ENCODE data around the gene AJM1.

The AJM1 gene

DNA sequence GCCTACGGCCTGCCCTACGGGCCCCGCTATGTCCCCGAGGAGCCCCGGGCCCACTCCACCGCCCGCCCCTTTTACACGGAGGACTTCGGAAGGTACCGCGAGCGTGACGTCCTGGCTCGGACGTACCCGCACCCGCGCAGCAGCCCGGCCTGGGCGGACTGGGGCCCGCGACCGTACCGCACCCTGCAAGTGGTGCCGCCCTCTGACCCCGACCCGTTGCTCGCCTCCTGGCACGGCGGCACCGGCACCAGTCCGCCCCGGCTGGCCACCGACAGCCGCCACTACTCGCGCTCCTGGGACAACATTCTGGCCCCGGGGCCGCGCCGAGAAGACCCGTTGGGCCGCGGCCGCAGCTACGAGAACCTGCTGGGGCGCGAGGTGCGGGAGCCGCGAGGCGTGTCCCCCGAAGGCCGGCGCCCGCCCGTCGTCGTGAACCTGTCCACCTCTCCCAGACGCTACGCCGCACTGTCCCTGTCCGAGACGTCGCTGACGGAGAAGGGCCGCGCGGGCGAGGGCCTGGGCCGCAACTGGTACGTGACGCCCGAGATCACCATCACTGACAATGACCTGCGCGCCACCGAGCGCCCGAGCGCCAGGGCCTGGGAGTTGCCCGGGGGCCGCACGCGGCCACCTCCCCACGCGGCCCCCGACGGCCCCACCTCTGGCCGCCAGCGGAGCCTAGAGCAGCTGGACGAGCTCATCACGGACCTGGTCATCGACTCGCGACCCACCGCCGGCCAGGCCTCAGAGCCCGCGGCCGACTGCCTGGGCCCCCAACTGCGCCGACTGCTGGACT is 3.4 kb downstream of the AJM1 start:
- DNase-seq, result no peak

DNA sequence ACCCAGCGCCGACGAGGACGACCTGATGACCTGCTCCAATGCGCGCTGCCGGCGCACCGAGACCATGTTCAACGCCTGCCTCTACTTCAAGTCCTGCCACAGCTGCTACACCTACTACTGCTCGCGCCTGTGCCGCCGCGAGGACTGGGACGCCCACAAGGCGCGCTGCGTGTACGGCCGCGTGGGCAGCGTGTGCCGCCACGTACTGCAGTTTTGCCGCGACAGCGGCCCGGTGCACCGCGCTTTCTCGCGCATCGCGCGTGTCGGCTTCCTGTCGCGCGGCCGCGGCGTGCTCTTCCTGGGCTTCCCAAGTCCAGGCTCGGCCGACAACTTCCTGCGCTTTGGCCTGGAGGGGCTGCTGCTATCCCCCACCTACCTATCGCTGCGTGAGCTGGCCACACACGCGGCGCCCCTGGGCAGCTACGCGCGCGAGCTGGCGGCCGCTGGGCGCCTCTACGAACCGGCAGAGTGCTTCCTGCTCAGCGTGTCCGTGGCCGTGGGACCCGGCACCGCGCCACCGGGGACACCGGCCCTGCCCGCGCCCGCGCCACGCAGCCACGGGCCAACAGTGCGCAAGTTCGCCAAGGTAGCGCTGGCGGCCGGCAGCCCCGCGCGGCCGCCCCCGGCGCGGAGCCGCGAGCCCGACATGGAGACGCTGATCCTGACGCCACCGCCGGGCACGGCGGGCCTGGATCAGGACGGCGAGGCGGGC is 4.3 kb downstream of the AJM1 start:
- no peak for DNase-seq

DNA sequence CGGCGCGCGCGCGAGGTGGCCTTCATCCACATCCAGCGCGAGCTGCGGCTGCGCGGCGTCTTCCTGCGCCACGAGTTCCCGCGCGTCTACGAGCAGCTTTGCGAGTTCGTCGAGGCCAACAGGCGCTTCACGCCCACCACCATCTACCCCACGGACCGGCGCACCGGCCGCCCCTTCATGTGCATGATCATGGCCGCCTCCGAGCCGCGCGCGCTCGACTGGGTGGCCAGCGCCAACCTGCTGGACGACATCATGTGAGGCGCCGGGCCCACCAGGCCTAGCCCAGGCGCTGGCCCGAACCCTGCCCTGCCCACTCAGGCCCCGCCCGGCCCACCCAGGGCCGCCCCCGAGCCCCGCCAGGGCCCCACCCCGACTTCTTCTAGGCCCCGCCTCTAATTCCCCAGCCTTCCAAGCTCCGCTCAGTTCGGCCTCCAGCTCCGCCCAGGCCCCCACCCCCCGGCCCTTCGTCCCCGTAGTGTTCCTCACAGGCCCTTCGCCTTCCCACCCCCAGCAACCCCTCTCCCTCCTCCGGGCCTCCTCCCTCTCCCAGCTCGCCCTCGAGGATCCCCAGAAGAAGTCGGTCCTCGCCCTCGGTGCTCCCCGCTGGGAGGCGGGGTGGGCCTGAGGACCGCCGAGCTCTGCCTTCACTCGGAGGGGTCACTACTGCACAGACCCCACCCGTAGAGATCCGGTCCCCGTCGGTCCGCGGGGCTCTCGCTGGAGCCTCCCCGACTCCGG is 5.0 kb downstream of the AJM1 start:
- DNase-seq, result no peak

DNA sequence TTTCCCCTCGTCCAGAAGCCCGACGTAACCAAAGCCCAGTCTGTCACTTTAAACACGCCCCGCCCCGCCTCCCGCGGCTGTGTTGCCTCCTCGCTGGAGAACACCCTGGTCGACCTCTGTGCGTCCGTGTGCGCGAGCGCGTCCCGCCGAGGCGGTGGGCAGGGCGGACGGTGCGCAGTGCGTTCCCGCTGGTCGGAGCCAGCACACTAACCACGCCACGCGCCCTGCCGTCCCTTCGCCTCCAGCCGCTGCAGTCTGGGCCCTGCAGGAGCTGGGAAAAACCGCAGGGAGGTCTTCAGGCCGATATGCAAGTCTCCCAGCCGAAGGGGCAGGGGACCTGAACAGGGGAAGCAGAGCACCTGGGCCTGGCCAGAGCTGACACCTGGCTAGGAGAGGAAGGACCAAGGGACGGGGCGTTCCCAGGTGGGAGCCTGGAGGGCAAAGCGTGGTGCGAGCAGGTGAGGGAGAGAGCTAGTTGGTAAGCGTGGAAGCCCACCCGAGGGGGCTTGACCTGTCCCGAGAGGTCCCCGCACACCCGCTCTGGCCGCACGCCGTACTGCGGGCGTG is 5.6 kb downstream of the AJM1 start:
- peak; percentile 77 for DNase-seq

DNA sequence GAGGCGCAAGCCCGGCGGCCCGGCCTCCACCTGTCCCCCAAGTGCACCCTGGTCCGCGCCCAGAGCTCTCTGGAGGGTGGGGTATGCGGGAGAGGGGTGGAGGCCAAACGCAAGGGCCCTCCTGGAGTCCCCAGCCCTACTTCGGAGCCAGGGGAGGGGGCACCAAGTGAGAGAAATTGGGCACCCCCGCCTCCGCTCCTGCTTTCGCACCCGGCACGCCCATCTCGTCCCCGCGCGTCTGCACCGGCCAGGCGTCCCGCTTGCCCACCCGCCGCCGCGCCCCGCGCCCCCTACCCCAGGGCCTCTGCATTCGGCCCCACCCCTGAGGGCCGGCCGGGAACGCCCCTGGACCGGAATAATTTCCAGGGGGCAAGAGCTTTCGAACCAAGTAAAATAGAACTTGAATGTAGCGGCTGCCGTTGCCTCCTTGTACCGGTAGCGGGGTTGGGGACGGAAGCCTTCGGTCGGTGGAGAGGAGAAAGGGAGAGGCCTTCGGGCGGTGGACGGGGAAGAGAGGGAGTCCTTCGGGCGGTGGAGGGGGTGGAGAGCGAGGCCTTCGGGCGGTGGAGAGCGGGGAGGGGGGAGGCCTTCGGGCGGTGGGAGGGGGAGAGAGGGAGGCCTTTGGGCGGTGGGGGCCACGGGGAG is 6.2 kb downstream of the AJM1 start:
- DNase-seq, result peak; percentile 52

DNA sequence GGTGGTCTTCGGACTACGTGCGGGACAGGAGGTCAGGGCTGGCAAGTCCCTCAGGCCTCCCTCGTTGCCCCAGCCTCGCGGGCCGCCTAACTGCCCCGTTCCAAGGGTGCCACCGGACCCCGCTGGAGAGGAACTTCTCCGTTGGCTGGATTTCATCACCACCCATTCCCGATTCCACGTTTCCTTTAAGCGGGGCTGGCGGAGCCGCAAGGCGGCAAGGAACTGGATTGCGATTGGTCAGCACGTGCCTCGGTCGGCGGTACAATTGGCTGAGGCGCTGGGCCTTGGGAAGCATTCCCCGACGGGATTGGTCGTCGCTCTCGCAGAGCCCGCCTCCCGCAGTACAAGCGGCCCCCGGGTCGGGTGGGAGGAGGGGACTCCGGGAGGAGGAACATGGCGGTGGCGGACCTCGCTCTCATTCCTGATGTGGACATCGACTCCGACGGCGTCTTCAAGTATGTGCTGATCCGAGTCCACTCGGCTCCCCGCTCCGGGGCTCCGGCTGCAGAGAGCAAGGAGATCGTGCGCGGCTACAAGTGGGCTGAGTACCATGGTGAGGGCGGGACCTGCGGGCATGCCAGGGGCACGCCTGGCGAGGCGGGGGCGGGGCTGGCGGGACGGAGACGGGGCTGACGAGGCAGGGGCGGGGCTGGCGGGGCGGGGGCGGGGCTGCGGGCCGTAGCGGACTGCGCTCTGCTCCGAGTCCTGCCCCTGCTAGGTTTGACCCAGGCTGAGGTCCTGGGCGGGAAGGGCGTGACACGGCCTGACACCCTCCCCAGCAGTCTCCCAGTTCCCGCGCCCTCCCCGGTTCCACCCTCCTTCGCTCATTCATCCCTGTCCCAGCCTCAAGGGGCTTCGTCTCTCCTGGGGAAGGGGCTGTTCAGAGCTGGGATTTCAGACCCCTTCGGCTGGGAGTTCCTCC is 7.0 kb downstream of the AJM1 start, which contains the start of gene PHPT1:
Gene PHPT1, plus strand, starts transcription at position 372 of the 922 bp plus-strand sequence. Its CDS starts 22 bp downstream, at position 394.
- peak; percentile 99 for DNase-seq

DNA sequence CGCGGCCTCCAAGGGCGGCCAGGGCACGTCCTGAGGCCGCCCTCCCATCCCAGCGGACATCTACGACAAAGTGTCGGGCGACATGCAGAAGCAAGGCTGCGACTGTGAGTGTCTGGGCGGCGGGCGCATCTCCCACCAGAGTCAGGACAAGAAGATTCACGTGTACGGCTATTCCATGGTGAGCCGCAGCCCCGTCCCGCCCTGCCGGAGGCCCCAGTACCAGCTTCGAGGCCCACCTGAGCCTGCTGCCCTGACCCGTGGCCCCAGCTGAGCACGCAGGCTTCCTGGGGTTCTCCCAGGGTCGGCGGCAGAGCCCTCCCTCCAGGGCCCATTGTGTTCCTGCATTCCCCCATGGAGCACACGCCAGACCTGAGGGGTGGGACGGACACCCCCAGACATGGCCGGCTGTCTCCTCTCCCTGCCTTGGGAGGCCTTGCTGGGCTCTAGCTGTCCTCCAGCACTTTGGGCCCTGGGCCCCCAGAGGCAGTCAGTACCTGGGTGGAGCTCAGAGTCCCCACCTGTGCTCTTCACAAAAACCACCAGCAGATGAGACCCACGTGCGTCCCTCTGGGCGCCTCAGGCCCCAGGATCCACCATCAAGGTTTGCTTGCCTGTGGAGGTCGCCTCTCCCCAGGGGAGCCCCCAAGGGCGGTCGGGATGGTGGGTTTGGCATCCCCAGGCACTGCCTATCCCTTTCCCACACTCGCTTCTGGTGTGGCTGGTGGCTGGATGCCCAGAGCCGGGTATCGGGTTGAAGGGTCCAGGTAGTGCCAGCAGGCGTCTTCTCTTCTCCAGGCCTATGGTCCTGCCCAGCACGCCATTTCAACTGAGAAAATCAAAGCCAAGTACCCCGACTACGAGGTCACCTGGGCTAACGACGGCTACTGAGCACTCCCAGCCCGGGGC is 7.9 kb downstream of the AJM1 start:
- DNase-seq, result no peak

DNA sequence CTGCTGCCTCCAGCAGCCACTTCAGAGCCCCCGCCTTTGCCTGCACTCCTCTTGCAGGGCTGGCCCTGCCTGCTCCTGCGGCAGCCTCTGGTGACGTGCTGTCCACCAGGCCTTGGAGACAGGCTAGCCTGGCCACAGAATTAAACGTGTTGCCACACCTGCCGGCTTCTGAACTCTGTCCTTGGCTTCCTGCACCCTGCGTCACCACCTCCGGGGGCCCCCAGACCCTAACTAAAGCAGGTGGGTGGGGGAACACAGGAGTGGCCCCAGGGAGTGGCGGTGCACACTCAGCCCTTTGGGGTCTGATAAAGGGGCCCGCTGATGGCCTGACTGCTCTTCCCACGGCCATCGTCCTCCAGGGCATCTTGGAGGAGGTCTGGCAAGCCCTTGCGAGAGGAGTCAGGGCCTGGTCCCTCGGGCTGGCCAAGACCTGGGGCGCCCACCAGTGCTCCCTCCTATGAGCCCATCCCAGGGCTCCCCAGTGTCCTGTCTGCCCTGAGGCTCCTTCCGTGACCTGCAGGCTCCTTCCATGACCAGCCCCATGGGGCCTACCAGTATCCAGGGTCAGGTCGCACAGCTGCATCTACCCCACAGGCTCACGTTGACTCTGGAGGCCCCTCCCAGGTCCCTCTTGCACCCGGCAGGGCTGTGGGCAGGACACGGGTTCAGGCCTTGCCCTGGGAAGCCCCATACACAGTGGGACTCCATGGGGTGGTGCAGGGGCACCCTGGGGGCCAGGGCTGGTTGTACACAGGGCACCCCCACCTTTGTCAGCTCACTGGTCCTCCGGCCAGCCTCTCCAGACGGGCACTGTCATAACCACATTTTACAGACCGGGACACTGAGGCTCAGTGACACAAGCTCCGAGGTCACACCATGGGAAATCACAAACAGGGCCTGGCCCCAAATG is 8.8 kb downstream of the AJM1 start:
- no peak for DNase-seq

DNA sequence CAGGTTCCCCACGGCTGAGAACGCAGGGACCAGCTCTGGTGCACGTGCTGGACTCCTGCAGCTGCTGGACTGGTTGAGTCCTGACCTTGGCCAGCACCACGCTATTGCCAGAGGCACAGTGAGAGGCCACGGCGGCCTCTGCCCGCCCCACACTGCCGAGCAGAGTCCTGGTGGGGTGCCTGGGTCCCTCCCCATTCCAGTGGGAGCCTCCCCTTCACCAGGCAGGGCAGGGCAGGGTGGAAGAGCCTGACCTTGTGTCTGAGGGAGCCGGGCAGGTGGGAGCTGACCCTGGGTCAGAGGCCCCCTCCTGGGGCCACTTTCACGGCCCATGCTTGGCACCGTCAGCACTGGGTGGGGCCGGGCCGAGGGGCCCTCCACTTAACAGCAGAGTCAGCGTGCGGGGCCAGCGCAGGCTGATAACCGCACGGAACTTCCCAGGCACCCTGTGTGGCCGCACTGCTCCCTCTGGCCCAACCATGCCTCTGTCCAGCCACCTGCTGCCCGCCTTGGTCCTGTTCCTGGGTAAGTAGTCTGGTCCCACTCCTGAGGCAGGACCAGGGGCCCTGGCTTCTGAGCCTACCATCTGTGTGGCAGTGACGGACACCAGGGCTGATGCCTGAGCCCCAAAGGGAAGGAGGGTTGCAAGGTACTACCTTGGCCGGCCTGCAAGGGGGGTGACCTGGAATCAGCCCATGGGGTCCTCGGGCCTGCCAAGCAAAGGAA is 9.8 kb downstream of the AJM1 start, which contains the start of gene MAMDC4:
Gene MAMDC4, plus strand, starts transcription at position 406 of the 723 bp plus-strand sequence. Its CDS starts 71 bp downstream, at position 477.
- DNase-seq, result no peak

DNA sequence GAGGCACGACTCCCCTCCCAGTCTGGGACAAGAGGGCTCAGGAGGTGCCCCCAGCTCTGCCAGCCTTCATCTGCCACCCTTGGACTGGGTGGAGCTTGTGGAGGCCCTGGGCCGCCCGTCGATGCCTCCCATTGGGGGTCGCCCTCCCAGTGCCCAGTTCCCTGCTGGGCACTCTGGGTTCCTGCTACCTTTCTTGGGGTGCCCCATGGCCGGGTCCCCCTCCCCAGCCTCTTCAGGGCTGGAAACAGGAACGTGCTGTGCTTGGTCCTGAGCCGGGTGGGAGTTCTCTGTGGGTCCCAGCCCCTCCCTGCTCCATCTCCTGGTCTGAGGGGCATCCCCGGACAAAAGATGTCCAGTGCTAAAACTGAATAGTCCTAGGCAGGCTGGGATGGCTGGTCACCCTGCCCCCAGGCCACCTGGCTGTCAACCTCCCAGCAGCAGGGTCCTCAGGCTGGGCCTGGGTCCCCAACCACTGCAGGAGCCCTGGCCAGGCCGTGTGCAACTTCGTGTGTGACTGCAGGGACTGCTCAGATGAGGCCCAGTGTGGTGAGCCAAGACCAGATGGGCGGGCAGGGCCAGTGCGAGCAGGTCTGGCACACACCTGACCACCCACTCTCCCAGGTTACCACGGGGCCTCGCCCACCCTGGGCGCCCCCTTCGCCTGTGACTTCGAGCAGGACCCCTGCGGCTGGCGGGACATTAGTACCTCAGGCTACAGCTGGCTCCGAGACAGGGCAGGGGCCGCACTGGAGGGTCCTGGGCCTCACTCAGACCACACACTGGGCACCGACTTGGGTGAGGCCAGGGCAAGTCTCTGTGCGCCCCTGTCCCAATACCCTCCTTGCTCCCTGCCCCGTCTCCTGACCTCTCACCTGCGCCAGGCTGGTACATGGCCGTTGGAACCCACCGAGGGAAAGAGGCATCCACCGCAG is 10.7 kb downstream of the AJM1 start:
- DNase-seq, result no peak

DNA sequence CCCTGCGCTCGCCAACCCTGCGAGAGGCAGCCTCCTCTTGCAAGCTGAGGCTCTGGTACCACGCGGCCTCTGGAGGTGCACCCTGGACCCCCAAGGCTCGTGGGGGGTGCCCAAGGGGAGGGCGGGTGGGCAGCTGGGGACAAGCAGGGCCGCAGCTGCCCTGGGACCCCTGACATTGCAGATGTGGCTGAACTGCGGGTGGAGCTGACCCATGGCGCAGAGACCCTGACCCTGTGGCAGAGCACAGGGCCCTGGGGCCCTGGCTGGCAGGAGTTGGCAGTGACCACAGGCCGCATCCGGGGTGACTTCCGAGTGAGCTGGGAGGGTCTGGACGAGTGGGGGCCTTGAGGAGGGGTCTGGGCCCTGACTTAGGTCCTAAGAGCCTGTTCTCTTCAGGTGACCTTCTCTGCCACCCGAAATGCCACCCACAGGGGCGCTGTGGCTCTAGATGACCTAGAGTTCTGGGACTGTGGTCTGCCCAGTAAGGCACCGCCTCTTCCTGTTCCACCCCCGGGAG is 11.4 kb downstream of the AJM1 start:
- no peak for DNase-seq

DNA sequence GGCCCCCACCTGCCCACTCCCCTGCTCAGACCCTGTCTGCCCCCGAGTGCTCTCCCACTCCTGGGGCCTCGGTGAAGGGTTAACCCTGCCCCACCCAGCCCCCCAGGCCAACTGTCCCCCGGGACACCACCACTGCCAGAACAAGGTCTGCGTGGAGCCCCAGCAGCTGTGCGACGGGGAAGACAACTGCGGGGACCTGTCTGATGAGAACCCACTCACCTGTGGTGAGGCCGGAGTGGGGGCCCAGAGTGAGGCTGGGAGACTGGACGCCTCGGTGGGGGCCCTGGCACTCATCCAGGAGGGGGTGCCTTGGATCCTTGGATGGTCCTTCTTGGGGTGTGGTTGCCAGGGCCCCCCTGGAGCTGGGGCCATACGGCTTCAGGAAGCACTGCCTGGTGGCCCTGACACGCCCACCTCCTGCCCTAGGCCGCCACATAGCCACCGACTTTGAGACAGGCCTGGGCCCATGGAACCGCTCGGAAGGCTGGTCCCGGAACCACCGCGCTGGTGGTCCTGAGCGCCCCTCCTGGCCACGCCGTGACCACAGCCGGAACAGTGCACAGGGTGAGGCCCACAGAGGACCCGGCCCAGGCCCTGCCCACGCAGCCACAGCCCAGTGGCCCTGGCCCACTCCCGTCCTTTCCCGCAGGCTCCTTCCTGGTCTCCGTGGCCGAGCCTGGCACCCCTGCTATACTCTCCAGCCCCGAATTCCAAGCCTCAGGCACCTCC is 12.0 kb downstream of the AJM1 start:
- no peak for DNase-seq

DNA sequence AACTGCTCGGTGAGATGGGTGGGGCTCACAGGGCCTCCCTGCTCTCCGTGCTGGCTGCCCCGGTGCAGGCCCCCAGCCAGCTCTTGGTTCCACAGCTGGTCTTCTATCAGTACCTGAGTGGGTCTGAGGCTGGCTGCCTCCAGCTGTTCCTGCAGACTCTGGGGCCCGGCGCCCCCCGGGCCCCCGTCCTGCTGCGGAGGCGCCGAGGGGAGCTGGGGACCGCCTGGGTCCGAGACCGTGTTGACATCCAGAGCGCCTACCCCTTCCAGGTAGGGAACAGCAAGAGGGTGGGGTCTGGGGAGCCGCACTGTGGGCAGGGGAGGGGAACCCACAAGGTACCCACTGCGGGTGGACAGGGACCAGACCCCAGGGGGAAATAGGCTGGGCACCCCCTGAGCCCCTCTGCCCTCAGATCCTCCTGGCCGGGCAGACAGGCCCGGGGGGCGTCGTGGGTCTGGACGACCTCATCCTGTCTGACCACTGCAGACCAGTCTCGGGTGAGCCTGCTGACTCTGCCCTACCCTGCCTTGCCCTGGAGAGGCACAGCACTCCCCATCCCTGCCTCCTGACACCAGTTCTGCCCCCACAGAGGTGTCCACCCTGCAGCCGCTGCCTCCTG is 12.7 kb downstream of the AJM1 start:
- DNase-seq, result no peak

DNA sequence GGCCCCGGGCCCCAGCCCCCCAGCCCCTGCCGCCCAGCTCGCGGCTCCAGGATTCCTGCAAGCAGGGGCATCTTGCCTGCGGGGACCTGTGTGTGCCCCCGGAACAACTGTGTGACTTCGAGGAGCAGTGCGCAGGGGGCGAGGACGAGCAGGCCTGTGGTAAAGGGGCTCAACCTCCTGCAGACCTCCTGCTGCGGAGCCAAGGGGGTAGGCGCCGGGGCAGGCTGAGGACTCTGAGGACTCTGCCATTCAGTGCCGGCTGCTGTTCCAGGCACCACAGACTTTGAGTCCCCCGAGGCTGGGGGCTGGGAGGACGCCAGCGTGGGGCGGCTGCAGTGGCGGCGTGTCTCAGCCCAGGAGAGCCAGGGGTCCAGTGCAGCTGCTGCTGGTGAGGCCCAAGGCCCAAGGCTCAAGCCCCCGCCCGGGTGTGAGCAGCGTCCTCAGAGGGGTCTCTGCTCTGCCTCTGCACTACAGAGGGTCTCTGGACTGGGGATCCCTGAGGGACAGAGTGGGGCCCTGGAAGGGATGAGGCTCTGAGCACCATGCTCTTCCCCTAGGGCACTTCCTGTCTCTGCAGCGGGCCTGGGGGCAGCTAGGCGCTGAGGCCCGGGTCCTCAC is 13.3 kb downstream of the AJM1 start:
- DNase-seq, result no peak

DNA sequence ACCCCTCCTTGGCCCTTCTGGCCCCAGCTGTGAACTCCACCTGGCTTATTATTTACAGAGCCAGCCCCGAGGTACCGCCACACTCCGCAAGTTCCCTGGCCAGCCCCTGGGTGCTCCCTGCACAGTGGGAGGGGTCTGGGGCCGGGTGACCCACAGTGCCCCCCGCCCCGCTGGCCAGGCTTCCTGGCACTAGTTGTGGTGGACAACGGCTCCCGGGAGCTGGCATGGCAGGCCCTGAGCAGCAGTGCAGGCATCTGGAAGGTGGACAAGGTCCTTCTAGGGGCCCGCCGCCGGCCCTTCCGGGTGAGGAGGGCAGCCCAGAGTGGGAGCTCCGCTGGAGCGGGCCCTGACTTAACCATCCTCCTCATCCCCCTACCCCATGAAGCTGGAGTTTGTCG is 13.8 kb downstream of the AJM1 start:
- DNase-seq, result no peak
